DND-41 (cell line): ENCODE measurements around the gene CHMP6.

Source experiments
- CTCF ChIP-seq: IDR thresholded peaks from 2 replicates; pipeline ENCODE4 v1.5.1; 2012; ENCODE audit warnings: borderline replicate concordance, low read length, moderate library complexity, mild to moderate bottlenecking; ENCODE audit not compliant: poor library complexity, severe bottlenecking; ENCODE audit errors: extremely low read depth
- EZH2 ChIP-seq: IDR thresholded peaks from 3 replicates; pipeline ENCODE4 v1.6.1; 2012; ENCODE audit warnings: borderline replicate concordance, low read depth, mild to moderate bottlenecking, moderate library complexity, low read length, inconsistent platforms; ENCODE audit not compliant: severe bottlenecking

- TF ChIP-seq CTCF = no peak
- TF ChIP-seq EZH2 = no peak
These were observed 45.9 kb upstream of the CHMP6 start for GRCh38 chr17:80945736-80946135.
